ENCODE data around the gene COPG1.

The COPG1 gene

DNA sequence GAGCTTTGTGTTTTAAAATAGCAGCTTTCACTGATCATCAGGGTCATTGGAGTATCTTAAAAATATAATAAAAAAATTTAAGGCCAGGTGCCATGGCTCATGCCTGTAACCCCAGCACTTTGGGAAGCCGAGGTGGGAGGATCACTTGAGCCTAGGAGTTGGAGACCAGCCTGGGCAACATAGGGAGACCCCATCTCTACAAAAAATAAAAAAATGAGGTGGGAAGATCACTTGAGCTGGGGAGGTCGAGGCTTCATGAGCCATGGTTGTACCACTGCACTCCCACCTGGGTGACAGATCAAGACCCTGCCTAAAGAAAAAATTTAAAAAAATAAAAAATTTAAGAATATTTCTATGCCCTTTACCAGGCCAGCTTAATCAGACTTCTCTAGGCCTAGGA, 30.8 kb downstream of the COPG1 start:
- DNase-seq: no peak

DNA sequence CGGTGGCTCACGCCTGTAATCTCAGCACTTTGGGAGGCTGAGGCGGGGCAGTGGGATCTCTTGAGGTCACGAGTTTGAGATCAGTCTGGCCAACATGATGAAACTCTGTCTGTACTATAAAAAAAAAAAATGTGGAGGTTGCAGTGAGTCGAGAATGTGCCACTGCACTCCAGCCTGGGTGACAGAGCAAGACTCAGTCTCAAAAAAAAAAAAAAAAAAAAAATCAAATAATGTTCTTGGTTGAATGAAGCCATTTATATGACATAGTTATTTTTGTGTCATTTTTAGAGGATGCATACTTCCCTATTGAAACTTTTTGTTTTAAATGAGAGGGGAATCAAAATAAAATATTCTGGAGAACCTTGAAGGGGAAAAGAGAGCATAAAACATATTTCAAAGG, 32.3 kb downstream of the COPG1 start:
- no peak for DNase-seq

DNA sequence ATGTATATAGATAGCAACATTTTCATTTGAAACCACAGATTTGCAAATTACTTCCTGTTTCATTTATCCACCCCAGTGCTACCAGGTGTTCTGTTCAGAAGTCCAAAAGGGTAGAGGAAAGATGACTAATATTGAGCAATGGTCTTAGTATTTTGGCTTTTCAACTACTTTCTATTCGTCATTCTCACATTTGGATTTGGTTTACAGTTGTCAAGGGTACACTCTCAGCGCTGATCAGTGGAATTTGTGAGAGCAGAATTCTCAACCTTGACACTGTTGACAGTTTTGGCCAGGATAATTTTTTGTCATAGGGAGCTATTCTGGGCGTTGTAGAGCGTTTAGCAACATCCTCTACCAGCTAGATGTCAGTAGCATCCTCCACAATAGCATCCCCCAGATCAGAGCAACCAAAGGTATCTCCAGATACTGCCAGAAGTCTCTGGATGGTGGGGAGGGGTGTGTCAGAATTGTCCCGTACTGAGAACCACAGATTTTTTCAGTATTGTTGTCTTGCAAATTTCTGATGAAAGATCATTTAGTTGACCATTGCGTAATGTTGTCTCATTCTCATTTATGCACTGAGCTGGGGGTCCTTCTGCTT, 33.4 kb downstream of the COPG1 start:
- DNase-seq: peak; percentile 55

DNA sequence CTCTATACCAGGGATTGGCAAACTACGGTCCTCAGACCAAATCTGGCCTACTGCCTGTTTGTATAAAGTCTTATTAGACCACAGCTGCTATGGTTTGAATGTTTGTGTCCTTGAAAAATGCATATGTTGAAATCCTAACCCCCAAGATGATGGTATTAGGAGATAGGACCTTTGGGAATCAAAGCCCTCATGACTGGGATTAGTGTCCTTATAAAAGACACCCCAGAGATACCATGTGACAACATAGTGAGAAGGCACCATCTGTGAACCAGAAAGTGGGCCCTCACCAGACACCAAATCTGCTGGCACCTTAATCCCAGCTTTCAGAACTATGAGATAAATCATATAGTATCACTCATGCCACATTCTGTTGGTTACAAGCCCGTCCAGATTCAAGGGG, 36.7 kb downstream of the COPG1 start:
- no peak for DNase-seq

DNA sequence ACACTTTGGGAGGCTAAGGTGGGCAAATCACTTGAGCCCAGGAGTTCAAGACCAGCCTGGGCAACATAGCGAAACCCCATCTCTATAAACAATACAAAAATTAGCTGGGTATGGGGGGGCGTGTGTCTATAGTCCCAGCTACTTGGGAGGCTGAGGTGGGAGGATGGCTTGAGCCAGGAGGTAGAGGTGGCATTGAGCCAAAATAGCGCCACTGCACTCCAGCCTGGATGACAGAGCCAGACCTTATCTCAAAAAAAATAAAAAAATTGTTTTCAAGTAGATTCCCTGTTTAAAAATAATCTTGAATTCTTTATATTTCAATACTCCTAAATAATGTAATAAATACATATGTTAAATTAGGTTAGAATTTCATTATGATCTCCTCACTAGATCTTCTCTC, 39.0 kb downstream of the COPG1 start:
- DNase-seq: no peak

DNA sequence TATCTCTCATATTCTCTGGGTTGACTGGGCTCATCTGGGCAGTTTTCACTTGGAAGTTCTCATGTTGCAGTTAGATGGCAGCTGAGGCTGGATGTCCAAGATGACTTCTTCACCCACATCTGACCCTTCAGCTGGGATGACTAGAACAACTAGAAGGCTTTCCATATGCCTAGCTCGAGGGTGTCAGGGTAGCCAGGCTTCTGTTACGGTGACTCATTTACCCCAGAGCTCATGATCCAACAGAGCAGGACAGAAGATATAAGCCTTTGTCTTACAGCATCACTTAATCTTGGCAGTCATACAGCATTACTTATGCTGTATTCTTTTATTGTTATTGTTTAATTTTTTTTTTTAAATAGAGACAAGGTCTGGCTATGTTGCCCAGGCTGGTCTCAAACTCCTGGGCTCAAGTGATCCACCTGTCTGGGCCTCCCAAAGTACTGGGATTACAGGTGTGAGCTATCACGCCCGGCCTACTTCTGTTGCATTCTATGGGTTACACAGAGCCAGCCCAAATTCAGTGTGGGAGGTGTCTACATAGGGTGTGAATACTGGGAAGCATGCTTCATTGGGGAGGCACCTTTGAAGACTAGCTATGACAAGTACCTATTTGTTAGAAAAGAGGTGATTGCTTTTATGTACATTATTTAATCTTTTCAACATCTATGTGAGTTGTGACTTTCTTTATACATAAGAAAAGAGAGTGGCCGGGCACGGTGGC, 40.0 kb downstream of the COPG1 start:
- DNase-seq: no peak

DNA sequence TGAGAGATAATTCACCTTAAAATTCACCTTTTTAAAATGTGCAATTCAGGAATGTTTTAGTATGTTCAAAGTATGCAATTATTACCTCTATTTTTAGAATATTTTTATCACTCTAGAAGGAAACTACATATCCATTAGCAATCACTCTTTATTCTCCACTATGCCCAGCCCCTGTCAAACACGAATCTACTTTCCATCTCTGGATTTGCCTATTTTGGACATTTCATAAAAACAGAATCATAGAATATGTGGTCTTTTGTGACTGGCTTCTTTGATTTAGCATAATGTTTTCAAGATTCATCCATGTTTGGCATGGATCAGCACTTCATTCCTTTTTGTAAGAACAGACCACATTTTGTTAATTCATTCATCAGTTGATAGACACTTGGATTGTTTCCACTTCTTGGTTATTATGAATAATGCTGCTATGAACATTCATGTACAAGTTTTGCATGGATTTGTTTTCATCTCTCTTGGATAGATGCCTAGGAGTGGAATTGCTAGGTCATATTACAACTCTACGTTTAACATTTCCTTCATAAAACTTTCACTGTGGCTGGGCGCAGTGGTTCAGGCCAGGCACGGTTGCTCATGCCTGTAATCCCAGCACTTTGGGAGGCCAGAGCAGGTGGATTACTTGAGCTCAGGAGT, 42.0 kb downstream of the COPG1 start:
- no peak for DNase-seq

DNA sequence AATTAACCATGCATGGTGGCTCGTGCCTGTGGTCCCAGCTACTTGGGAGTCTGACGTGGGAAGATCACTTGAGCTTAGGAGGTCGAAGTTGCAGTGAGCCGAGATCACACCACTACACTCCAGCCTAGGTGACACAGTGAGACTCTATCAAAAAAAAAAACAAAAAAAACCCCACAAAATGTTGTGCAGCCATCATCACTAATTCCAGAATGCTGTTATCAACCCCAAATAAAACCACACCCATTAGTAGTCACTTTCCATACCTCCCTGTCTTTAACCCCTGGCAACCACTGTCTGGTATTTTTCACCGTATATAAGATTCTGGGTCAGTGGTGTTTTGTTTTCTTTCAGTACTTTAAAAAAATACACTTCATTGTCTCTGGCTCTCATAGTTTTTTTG, 45.9 kb downstream of the COPG1 start:
- no peak for DNase-seq

DNA sequence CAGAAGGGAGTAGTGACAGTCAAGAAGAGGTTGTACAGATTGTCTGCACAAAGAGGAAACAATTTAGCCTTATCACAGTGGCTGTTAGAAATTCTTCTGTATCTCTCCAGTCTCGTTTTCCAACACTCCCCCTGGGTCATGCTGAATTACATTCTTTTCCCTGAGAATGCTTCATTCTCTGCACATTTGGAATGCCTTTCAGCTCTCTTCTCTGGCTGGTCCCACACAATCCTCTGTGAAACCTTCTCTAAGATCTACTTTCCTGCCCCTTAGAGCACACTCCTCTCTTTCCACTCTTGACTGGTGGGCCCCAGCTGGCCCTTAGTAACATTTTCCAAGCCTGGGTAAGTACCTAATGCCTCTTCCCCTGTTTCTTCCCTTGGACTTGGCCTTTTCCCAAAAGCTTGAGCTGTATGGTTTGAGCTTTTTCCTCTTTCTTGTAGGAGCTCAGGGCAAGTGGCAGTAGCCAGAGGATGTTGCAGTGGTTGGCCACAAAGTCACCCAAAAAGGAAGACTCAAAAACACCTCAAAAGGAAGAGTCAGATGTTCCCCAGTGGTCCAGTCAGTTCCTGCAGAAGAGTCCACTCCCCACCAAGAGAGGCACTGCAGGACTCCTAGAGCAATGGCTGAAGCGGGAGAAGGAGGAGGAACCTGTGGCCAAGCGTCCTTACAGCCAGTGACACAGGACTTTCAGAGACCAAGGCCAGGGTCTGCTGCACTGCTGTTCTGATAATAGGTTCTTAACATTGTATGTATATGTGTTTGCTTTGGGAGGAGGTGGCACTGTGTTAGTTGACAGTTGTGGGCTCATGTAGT, 54.9 kb downstream of the COPG1 start:
- DNase-seq: no peak

DNA sequence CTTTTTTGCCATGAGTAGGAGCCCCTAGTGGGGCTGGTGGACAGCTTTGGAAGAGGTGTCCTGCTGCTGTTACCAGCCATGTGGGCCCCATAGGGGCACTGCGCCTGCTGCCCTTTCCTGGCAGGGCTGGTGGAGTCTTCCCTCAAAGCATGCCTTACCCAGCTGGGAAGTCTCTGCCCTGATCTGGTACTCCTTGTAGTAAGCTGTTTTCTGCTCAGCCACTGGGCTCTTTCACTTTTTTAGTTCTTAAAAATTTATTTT, 55.5 kb downstream of the COPG1 start:
- no peak for DNase-seq

DNA sequence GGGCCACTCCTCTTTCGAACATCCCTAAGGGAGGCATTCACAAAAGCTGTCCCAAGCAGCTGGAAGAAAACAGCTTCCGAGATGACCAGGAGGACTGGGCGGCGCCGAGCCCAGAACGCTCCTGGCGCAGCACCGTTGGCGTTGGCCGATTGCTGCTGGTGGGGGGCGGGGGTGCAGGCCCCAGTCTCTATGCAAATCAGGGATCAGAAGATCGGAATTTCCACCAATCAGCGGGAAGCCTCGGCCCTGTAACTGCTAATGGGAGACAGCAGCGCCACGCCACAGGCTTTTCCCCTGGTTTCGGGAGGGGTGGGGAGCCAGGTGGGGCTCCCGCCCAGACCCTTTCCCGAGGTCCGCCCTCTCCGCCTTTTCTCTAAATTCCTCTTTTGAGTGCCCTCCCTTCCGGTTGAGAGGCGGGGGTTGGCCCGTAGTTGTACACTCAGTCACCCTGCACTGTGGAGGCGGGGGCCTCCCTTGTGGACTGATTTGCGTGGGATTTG, 56.2 kb downstream of the COPG1 start:
- peak; percentile 39 for DNase-seq

DNA sequence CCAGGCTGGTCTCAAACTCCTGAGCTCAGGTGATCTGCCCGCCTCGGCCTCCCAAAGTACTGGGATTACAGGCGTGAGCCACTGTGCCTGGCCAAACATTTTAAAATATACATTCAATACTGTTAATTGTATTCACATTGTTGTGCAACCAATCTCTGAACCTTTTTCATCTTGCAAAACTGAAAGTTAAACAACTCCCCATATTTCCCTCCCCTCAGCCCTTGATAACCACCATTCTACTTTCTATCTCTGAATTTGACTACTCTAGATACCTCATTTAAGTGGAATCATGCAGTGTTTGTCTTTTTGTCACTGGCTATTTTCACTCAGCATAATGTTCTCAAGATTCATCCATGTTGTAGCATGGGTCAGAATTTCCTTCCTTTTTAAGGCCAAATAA, 59.2 kb downstream of the COPG1 start:
- no peak for DNase-seq

DNA sequence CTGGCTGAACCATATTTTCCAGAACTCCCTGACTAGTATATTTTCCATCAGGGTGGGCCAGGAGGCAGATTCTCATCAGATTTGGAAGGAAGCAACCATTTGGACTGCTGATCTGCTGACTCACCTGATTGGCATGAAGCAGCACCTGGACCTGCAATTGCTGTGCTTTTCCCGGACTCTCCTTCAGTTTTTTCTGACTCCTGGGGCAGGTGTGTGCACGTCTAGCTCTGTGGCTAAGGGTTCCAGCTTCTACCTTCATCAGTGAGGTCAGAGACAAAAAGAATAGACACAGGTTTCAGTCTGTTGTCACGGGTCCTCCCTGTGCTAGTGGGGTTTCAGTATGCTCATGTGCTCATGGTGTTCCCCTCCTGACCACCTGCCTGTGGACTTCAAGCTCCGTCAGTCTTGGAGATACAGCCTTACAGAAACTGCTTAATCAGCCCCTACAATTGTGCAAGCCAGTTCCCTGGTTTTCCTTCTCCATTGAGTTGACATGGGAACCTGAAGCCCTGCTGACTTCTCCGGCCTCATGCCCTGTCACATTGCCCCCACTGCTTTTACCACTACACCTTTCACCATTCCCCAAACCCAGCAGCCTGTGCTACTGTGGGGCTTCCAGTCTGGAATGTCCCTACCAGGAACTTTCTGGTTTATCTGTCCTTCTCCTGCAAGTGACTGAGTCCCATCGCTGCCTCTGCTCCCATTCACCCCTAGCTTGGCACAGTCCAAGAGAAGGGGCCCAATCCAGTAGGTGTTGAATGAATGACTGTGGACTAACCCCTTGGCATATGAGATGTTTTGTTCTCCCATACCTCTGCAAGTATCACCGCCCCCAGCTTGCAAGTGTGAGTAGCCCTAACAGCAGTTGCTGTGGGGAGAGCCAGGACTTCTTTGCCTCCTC, 61.0 kb downstream of the COPG1 start:
- no peak for DNase-seq

DNA sequence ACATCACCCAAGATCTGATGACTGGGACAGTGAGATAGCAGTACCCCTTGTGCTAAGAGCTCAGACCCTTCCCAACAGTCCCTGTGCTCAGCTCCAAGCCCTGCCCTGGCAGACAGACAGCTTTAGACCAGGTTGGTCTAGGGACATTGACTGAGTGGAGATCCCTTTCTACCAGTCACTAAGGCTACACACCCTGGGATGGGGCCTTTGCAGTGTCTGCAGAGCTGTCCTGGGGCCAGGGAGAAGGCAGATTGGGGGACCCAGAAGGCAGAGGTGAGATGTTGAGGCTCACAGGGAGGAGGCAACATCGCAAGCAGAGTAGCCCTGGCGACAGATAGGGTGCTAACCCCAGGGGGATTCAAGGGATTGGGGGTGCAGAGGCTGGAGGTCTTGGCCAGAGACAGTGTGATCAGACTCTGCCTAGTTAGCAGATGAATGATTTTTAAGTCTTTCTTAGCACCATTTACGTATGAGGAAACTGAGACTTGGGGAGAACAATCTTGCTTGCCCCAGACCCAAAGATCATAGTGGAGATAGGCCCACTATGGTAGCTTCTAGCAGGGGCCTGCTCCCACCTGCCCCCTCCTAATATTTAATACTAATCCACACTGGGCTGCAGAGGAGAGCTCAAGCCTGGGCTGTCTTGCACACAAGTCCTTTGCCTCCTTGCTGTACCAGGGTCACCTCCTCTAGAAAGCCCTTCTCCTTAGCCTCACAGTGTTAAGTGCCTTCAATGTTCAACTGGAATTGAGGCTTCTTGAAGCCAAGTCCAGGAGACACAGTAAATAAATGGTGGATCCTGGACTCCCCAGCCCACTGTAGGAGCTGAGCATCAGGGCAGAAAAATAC, 61.9 kb downstream of the COPG1 start:
- DNase-seq: no peak

DNA sequence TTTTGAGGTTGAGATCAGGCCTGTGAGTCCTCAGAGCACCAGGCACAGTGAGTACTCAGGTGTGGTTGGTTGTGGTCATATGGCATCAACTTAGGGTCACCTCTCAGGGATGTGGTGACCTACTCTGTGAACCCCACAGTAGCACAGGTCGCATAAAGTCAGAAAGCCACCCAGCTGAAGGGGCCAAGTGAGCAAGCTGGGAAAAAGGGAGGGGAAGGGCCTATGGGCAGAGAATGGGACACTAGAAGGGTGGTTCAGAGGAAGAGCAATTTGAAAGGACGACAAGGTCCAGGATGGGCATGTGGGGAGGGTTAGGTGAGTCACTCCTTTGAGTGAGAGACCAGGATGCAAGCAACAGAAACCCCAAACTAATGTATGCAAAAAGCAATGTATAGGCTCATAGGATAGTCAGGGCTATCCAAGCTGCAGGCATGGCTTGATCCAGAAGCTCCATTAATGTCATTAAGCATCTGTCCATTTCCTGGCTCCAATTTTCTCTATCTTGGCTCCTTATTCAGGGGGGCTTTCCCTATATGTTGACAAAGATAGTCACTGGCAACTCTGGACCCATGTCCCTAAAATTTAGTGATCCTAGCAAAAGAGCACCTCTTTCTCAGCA, 62.7 kb downstream of the COPG1 start:
- DNase-seq: no peak

DNA sequence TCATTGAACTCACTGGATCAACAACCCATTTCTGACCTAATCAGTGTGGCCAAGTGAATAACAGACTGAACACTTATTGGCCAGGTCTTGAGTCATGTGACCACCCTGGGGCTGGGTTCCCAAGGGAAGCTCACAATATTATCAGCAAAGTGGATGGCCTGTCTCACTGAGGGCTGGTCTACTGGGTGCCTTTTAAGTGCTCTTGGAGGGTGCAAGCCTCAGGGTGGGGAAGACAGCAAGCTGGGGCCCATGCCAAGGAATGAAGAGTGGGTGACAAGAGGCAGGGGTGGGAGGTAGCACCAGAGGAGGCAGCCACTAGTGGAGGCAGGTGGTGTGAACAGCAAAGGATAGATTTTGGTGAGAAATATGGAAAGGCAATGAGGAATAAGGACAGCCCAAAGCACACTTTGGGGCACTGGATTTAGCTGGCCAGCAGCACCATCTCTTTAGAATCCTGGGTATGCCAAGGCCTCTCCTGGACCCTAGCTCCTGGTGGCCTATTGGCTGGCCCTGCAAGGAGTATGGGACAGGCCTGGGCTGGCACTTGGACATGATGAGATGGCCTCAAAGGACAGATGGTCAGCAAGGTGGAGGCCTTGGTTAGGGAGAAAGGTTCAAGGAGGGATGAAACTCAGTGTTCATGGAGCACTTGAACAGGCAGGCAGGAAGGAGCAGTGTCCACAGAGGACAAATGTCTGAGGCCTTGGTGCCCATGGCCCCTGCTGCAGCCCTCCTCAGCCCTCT, 63.4 kb downstream of the COPG1 start:
- DNase-seq: no peak

DNA sequence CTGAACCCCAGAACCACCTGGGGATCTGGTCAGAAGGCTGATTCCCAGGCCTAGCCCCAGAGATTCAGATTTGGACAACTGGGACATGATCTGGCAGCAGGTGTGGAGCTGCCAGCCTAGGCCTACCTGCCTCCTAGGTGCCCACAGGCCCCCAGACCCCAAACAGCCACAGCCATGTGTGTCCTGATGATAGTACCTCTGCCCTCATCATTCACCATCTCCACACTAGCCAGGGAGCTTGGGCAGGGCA, 63.9 kb downstream of the COPG1 start:
- DNase-seq: no peak

DNA sequence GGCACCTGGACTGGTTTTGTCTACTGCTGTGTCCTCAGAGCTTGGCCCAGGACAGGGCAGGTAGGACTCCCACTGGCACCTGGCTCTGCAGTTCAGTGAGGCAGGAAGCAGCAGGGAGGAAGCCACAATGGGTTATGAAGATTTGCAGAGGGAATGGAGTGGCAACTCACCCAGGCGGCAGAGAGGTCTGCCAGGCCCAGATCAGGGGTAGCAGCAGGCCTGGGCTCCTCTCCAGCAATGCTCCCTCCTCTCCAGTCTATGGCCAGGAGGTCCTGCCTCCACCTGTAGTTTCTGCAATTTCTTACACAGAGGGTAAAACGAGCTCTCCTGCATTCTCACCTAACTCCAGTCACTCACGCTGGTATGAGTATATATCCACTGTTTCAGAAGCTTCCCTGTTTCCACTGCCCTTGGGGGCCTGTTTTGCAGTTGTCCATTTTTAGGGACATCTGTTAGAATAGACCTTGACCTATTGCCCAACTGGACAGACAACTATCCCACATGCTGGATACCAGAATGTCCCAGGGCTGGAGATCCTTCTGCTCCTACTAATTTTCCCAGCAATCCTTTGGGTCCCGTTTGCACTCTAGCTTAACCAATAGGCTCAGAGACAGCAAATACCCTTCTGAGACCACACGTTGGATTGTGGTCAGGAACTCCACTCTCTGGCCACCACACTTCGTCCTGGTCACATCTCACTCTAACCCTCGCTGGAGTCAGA, 64.4 kb downstream of the COPG1 start:
- peak; percentile 26 for DNase-seq

DNA sequence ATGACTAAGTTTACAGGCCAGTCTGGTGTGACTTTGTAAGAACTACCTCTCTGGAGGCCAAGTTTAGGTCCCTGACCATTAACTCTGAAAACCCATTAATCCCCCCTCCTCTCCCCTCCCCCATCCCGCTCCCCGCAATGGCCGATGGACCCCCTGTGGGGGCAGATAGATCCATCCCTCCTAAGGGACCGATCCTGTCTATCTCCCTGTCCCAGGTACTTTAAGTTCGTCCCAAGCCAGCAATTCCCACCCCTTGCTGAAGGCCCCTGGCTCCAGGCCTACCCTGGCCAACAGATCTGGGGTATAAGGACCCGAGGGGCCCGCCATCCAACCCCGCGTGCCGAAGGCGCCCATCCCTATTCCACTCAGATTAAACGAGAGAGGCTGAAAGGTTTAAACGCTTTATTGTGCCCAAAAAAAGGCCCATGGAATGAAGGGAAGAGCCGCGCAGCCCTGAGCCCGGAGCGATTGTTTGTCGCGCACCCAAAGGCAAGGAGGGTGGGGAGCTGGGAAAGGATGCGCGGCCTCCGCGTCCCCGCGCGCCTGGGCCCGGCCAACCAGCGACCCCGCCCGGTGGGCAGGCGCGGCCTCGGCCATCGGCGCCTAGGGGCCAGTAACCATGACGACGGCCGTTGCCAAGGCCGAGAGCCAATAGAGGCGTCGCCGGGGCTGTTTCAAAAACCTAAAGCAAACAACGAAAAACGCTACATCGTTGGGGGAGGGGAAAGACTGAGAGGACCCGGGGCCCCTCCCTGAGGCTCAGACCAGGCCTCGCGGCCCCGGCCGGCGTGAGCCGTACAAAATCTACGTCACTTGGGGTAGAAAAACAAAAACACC, 65.2 kb downstream of the COPG1 start:
- DNase-seq: peak; percentile 71

All from CD4-positive, alpha-beta T cell treated with Interleukin-12 subunit alpha and Interleukin-12 subunit beta, for 1 hour (primary cell).